Measurements from ENCODE around the gene HOXC5.

HOXC5 gene

DNA sequence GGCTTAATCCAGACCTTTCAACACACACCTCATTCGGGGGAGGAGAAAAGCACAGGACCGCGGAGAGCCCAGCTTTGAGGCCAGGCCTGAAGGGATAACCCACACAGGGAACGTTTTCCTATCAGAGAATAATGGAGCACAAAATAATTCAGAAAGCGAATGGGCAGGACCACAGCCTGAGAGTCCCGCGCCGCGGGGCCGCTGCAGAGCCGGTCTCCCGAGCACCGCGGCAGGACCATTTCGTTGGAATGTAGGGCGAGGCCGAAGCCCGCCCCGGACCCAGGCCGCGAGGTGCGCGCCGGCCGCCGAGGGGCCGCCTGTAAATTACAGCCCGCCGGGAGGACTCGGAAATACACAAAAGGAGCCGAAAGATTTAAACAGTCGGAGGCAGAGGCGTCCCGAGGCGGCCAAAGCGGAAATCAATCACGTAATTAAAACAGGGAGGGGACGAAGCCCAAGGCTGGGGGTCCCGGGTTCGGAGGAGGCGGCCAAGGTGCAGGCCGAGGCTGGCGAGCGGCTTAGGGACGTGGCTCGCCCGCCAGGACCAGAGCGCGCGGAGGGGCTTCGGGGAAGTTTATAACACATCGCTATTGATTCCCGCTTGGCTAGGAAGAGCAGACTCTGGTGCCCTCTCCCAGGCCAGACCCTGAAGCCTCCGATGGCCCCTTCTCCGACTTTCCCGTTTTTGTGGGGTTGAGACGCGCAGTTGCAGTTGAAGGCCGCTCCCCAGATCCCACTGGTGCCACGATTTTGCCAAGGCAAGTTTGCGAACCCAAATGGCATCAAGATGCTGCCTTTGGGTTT lies 14.5 kb downstream of the HOXC5 start:
- no peak for DNase-seq (ENCODE audit: low read depth)

DNA sequence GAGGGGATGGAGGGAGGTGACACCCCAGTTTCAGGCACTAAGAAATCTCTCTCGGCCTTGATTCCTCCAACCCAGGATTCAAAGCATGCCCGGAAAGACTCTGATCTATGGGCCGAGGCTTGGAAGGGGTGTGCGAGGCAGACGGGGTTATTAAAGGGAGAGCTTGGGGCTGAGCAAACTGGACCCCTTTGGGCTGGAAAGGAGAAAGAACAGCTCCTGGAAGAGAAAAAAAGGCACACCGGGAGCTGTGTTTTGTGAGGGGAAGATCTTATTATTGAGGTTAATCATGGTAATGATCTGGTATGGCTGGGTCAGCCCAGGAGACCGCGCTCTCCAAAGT lies 15.1 kb downstream of the HOXC5 start:
- DNase-seq (ENCODE audit: low read depth), result no peak

DNA sequence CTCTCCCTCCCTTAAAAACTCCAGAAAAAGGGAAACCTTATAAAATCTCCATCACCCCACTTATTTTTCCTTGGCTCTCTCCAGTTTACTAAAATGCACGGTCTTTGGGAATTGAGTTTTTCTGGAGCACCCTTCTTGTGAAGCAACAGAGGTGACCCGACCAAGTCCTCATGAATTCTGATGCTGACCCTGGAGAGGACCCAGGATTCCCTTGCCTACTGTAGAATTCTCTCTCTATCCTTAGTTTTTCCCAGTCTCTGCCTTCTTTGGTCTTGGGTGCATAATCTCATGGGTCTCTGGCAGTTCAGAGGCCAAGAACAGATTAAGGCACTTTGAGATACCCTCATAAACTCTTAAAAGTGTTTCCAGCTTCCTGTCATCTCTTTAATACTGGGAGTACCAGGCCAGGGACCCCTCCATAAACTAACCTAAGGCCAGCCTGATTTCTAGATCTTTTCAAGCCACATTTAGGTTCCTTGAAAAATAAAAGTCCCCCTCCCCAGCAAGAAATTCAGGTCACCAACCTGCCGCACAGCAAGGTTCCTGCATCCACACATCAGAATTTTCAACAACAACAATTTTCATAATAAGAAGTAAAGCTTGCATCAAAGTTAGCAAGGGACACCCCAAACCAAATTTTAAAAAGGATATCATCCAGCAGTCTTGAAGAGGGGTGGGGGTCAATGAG lies 15.7 kb downstream of the HOXC5 start:
- DNase-seq (ENCODE audit: low read depth), result no peak

GRCh38 chr12:54049108-54049507 lies 16.3 kb downstream of the HOXC5 start:
- DNase-seq (ENCODE audit: low read depth), result no peak

DNA sequence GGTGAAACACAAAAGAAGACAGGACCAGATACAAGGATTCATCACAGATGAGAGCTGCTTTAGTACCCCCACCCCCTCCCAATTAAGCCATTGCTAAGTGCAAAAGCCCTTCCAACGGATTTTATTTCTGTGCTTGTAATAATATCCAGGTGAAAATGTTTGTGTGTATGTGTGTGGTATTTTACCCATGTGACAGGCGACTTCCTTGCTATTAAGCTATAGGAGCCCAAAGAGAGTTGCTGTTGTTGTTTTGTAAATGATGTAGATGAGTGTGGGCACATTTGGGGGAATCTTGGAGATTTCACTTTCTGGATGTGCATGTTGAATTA lies 17.6 kb downstream of the HOXC5 start:
- no peak for DNase-seq (ENCODE audit: low read depth)

GRCh38 chr12:54051026-54051842 lies 18.4 kb downstream of the HOXC5 start:
- no peak for DNase-seq (ENCODE audit: low read depth)

DNA sequence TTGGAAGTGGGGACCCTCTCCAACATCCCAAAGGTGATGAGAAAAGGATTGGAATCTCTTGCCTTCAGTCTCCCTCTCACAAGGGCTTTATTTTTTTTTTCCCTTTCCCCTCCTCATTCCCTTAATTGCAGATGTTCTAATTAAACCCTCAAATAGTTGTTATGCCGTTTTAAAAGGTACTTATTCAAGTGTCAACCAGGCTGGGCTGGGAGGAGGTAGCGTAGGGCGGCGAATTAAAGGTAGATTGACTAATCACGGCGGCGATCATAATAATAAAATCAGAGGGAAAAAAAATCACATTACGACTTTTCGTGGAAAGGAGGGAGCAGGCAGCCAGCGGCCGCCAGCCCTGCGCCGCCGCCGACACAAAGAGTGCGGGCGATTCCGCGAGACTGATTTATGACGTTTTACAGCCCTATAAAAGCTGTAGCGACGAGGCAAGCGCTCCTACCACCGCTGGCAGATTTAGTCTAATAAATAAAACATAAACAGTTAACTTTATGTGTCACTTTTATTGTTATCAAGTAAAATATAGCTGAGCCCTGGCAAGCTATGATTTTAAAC lies 19.1 kb downstream of the HOXC5 start:
- DNase-seq (ENCODE audit: low read depth), result no peak

DNA sequence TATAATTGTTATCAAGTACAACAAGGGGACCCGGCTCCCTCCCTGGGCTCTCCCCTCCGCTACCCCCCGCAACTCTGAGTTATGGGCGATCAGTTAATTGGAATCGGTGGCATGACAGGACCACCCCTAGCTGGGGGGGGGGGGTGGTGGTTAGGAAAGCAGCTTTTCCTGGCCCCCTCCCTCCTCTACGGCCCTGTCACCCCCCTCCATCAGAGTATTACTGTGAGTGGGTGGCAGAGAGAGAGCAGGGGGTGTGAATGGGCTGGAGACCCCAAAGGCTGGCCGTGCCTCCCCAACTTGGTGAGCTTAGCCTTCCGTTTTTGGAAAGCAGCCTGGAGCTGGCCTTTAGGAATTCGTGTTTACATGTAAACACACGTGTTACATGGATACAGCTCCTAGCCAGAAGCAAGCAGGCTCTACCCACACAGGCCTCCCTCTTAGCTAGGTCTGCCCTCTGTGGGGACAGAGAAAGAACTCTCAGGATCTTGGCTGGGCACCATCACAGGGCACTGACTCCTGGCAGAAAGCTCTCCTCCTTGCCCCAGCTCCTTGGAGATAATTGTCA lies 19.7 kb downstream of the HOXC5 start:
- DNase-seq (ENCODE audit: low read depth), result no peak

- DNase-seq (ENCODE audit: low read depth), result no peak
Measured at GRCh38 chr12:54053003-54053750, 20.3 kb downstream of the HOXC5 start.

DNA sequence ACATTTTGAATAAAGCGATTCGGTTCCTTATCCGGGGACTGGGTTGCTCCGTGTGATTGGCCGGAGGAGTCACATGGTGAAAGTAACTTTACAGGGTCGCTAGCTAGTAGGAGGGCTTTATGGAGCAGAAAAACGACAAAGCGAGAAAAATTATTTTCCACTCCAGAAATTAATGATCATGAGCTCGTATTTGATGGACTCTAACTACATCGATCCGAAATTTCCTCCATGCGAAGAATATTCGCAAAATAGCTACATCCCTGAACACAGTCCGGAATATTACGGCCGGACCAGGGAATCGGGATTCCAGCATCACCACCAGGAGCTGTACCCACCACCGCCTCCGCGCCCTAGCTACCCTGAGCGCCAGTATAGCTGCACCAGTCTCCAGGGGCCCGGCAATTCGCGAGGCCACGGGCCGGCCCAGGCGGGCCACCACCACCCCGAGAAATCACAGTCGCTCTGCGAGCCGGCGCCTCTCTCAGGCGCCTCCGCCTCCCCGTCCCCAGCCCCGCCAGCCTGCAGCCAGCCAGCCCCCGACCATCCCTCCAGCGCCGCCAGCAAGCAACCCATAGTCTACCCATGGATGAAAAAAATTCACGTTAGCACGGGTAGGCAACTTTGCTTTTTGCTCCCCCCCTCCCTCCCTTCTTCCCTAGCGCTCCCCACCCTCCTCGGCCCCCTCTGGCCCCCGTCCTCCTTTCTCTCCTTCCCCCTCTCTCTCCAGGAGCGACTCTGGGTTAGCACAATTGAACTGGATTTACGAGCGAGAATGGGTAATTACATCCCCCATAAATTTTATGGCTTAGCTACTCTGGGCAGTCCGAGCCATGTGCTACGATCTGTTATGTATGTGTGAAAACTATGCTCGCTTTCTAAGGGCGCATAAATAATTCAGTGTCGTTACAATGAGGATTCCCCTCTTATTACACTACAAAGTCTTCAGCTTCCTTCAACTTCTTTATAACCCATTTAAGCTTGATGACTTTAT lies 21.2 kb downstream of the HOXC5 start, which contains the start of gene HOXC4:
HOXC4 (plus strand) TSS at position 85 of the 991 bp plus-strand sequence; CDS start at position 173, 88 bp downstream.
- DNase-seq (ENCODE audit: low read depth), result no peak

DNA sequence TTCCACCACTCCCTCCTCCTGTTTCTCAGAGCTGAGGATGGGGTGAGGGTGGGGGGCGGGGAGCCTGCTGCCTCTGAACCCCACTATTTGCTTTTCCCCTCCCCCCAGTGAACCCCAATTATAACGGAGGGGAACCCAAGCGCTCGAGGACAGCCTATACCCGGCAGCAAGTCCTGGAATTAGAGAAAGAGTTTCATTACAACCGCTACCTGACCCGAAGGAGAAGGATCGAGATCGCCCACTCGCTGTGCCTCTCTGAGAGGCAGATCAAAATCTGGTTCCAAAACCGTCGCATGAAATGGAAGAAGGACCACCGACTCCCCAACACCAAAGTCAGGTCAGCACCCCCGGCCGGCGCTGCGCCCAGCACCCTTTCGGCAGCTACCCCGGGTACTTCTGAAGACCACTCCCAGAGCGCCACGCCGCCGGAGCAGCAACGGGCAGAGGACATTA lies 21.9 kb downstream of the HOXC5 start:
- no peak for DNase-seq (ENCODE audit: low read depth)

- no peak for DNase-seq (ENCODE audit: low read depth)
Measured at GRCh38 chr12:54055552-54055951, 22.7 kb downstream of the HOXC5 start.

DNA sequence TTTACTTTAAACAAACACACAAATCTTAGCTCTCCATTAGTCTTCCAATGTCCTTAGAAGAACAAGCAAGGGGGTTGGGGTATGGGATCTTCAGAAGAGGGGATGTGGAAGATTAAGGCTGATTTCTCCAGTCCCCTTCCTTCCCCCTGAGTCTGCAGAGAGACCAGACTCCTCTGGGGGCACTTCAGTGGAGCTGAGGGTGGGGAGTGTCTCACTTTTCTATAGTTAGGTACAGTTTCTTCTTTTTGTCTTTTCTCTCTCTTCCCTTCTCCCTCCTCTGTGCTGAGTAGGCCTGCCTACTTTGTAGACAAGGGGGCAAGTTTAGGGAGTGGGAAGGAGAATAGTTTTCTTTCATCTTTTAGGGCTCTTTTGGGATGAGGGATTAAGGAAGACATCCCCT lies 23.3 kb downstream of the HOXC5 start:
- no peak for DNase-seq (ENCODE audit: low read depth)

- no peak for DNase-seq (ENCODE audit: low read depth)
Measured at GRCh38 chr12:54058128-54058768, 25.4 kb downstream of the HOXC5 start.

- DNase-seq (ENCODE audit: low read depth), result no peak
Measured at GRCh38 chr12:54059668-54060067, 26.8 kb downstream of the HOXC5 start.

- no peak for DNase-seq (ENCODE audit: low read depth)
Measured at GRCh38 chr12:54060174-54060974, 27.5 kb downstream of the HOXC5 start.

- no peak for DNase-seq (ENCODE audit: low read depth)
Measured at GRCh38 chr12:54060975-54061778, 28.3 kb downstream of the HOXC5 start.

GRCh38 chr12:54065677-54066076 lies 32.8 kb downstream of the HOXC5 start:
- DNase-seq (ENCODE audit: low read depth), result no peak

All from stimulated activated CD4-positive, alpha-beta T cell treated with anti-CD3 and anti-CD28 coated beads, Interleukin-2, amount 100 ng/mL, for 4 hours (primary cell).